NCI-H510A (cell line): ENCODE results near the gene GPC3.

Experiments used
- DNase-seq: peaks from one replicate; lab custom pipeline; 2025; lab: John Stamatoyannopoulos, UW

Gene GPC3

GRCh38 chrX:133884430-133885394 is 100.7 kb downstream of the GPC3 start:
- no peak for DNase-seq

DNA sequence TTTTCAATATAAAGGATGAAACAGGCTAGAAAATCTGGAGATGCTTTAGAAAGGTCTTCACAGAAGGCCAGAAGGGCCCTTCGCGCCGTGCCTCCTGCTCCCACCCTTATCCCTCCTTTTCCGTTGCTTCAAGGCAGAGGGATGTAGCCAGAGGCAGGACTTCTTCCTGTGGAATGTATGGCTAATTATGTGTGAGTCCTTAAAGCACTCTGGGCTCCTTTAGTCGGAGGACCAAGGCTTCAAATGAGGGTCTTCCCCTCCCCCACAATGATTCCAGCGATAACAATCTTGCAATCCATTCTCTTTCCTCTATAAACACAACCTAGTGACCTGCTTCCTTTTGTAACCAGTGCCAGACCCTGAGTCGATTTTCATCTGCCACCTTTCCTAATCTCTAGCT is 103.5 kb downstream of the GPC3 start:
- DNase-seq: no peak

- DNase-seq: no peak
These were observed 104.4 kb downstream of the GPC3 start for GRCh38 chrX:133881007-133881406.

- DNase-seq: peak; percentile 21
These were observed 105.4 kb downstream of the GPC3 start for GRCh38 chrX:133880032-133880443.

DNA sequence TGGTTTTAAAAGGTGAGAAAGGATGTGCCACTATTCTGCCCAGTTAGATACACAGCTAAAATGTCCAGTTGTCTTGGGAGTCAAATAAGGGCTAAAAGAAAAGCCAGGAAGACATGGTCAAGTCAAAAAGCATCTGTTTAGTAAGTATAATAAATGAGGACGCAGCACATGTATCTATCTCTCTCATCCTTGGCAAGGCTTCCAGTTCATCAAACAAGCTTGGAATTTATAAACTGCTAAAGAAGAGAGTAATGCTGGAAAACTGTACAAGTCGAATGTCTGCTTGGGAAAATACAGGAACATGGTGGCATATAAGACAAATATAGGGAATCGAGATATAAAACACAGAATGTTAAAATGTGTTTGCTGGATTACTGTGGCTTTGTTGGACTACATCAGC is 106.7 kb downstream of the GPC3 start:
- no peak for DNase-seq

DNA sequence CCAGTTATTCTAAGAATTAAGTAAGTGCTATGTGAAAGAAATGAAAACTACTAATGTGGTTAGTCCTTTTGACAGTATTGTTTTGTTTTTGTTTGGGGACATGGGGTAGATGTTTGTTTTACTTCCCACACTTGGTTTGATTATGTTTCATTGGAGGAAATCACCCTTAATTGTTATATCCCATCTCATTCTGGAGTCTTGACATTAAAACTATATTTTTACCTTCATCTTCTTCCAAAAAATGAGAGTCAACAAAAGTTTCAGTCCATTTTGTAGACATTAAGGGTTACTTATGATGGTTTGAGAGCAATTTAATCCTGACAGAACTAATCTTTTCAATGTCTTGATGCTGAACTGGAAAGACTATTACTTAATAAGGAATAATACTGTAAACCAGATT is 108.7 kb downstream of the GPC3 start:
- DNase-seq: no peak

GRCh38 chrX:133869270-133869669 is 116.1 kb downstream of the GPC3 start:
- DNase-seq: no peak

DNA sequence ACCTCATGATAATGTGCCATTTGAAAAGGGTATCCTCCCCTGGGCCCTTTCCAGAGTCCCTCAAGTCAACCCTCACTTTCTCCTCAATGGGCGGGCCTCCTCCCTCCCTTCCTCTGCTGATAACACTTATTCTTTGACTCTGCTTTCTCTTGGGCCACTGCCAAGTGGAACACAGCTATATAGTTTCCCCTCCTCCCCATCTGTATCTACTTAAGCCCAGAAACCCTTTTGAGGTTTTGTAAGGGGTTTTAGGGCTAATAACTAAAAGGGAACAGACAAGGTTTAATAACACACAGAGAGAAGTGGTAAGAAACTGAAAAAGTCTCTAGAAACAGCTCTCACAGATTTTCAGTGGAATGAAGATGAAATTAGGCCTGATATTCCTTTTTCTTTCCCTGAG is 116.7 kb downstream of the GPC3 start:
- no peak for DNase-seq

GRCh38 chrX:133868250-133868649 is 117.1 kb downstream of the GPC3 start:
- DNase-seq: no peak

- DNase-seq: no peak
These were observed 119.5 kb downstream of the GPC3 start for GRCh38 chrX:133865761-133866471.

GRCh38 chrX:133864236-133864635 is 121.2 kb downstream of the GPC3 start:
- no peak for DNase-seq

DNA sequence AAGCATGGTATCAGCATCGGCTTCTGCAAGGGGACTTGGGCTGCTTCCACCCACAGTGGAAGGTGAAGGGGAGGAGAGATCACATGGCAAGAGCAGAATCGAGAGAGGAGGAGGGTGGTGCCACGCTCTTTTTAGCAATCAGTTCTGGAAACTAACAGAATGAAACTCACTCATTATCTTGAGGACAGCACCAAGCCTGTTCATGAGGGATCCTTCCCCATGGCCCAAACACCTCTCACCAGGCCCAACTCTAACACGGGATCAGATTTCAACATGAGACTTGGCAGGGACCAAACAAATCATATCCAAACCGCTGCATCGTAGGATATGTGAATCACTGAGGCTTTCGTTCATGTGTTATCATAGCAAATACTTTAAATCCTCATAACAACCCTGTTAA is 125.5 kb downstream of the GPC3 start:
- DNase-seq: peak; percentile 21

- DNase-seq: peak; percentile 29
These were observed 126.1 kb downstream of the GPC3 start for GRCh38 chrX:133859336-133859735.

GRCh38 chrX:133857640-133858269 is 127.6 kb downstream of the GPC3 start:
- DNase-seq: no peak

GRCh38 chrX:133856819-133857218 is 128.6 kb downstream of the GPC3 start:
- no peak for DNase-seq

DNA sequence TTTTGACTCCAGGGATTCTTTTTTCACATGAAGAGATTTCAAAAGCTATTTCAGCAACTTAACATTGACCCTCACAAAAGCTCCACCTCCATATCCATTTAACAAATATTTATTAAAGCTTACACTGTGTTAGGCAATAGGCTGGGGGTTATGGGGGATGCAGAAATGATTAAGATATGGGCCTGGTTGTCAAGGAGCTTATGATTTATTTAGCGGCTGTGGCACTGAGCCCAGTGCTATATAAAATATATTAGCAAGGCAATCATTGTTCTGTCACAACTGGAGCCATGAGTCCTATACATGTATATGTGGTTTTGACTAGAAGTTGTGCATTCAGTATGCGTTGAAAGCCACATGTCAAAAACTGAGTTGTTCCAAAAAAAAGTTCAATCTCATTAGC is 131.1 kb downstream of the GPC3 start:
- DNase-seq: no peak

- DNase-seq: no peak
These were observed 132.5 kb downstream of the GPC3 start for GRCh38 chrX:133852837-133853356.

GRCh38 chrX:133852401-133852800 is 133.0 kb downstream of the GPC3 start:
- DNase-seq: no peak

DNA sequence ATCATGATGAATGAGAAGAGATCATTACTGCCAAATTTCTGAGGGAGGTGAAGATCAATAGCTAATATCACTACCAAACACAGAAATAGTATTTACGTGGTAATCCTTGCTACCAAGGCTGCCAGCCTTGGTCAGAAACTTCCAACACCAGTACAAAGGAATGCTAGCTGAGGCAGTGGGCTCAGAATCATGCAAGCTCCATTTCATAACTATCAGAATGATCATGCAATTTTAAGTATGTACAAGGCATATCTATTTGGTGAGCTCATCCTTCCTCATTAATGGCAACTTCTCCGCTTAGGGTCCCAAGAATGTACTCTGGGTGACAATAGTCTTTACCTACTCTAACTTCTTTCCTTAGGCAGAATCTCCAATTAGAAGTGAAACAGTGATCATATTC is 135.0 kb downstream of the GPC3 start:
- no peak for DNase-seq

GRCh38 chrX:133849676-133850075 is 135.7 kb downstream of the GPC3 start:
- DNase-seq: no peak

DNA sequence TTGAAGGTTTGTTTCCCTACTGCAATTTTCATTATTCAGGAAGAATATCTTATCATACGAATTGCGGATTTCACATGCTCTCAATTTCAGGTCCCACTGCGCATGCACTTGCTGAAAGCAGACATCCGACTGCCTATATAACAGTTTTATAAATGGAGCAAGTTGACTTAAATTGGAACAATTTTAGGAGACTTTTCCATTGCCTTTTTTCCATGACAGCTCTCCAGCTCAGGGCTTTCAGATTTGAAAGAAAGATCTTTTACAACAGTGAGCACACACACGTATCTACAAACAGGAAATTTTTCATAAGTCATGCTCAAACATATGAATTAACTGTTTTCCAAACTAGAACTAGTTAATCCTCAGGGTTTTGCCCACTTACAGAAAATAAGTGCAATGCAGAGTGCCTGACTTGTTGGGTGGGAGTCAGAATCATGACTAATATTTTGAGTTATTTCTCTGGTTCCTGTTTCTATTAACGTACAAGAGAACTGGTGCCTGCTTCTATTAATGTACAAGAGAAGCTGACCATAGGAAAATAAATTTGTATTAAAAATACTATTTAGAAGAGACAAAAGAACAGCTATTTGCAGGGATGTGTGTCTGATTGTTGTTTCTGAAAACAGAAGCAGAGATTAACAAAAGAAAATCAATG is 137.9 kb downstream of the GPC3 start:
- DNase-seq: no peak

GRCh38 chrX:133846311-133846710 is 139.1 kb downstream of the GPC3 start:
- no peak for DNase-seq
